GM18498 (cell line): ENCODE measurements around the gene DHX57.
A peak's percentile ranks its signal among the peaks of the same experiment; 100 is the strongest.
"Not testable (repeated sequence)": the region's sequence is repeated elsewhere in the genome, so short reads cannot be mapped to it uniquely, and the experiment has no call there.

ENCODE experiments used
- ATAC-seq: cut with Tn5 transposase; IDR thresholded peaks from one replicate; pipeline ENCODE4 v1.9.1; 2021; ENCODE audit warnings: mild to moderate bottlenecking, moderate library complexity; ENCODE audit not compliant: unreplicated experiment

The DHX57 gene

GRCh38 chr2:38873763-38874162, 2.0 kb downstream of the DHX57 start:
- no peak for ATAC-seq

- ATAC-seq = no peak
These were observed 4.3 kb downstream of the DHX57 start for GRCh38 chr2:38871432-38871831.

GRCh38 chr2:38866773-38867443, 8.8 kb downstream of the DHX57 start:
- ATAC-seq = no peak

DNA sequence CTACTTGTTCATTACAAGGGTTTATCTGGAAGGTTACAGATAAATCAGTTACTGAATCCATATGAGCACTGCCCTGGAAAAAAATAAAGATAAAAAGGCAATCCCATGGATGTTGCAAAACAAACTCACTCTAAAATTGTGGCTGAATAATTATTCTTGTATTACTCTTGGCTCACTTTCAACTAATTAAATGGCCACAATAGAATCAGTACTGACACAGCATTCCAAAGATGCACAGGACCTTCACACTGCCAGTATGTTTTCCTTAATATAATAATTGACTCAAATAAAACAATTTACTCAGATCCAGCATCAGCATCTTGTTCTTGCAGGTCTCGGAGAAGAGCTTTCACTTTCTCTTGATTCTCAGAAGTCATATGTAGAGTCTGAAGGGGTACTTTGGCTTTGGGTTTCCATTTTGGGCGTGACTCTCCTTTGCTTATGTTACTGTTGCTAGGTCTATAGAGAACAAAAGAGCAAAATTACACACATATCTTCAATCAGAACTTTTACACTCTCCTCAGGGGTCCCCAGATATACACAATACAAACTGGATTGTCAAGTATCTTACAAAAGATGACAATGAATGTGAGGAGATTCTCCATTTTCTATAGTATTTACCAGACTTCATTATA, 12.6 kb downstream of the DHX57 start:
- no peak for ATAC-seq

DNA sequence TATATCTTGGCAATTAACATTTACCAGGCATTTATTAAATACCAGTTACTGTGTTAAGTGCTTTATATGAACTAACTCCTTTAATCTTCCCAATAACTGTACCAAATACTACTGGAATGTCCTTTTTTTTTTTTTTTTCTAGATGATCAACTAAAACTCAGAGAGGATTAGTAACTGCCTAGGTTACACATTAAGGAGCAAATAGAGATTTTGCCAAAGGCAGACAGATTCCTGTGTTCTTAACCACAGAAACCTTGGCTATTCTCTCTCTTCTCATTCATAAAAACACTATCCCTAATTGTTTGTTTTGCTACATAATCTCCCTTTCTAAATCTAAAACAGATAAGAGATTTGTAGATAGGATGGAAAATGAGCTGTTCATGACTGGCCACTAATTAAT, 13.3 kb downstream of the DHX57 start:
- no peak for ATAC-seq

GRCh38 chr2:38856165-38856564, 19.6 kb downstream of the DHX57 start:
- no peak for ATAC-seq

DNA sequence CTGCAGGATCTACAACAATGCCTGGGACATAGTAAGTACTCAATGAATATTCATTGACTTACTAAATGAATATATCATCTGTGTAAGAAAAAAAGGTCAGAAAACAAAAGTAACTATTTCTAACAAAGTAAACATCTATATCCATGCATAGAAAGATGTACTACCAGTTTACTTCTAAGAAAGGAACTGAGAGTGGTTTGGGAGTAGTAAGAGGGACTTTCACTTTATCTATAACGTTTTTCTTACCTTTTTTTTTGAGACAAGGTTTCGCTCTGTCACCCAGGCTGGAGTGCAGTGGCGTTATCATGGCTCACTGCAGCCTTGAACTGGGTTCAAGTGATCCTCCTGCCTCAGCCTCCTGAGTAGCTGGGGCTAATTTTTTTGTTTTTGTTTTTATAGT, 25.7 kb downstream of the DHX57 start:
- peak; percentile 91 for ATAC-seq

GRCh38 chr2:38836791-38837190, 38.9 kb downstream of the DHX57 start:
- peak; percentile 12 for ATAC-seq

DNA sequence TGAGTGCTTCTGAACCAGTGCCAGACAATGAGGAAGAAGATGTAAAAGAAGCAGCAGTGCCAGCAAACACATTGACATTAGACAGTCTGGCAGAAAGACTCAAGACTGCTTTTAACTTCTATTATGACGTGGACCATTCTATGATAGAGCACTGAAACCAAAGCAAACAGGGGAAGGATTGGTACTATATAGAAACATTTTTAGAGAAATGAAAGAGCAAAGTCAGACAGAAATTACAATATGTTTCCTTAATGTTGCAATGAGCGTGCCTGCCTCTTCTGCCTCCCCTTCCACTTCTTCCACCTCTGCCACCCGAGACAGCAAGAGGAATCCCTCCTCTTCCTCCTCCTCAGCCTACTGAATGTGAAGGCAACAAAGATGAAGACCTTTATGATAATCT, 39.7 kb downstream of the DHX57 start:
- peak; percentile 94 for ATAC-seq

DNA sequence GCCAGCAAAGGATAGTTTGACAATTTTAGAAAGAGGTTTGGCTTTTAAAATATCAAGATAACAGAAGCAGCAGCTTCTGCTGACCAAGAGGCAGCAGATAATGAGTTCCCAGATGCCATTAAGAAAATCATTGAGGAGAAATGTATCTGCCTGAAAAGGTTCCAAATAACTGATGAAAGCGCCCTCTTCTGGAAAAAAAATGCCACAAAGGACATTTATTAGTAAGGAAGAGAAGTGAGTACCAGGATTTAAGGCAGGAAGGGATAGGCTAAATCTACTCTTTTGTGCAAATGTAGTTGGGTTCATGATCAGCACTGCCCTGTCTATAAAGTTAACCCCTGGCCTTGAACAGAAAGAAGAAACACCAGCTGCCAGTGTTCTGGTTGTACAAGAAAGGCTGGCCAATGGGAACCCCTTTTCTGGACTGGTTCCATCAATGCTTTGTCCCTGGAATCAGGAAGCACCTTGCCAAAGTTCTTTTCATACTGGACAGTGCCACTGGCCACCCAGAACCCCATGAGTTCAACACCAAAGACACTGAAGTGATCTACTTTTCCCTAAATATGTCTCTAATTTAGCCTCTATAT, 40.6 kb downstream of the DHX57 start:
- ATAC-seq = no peak

- no peak for ATAC-seq
These were observed 45.1 kb downstream of the DHX57 start for GRCh38 chr2:38830526-38831159.

DNA sequence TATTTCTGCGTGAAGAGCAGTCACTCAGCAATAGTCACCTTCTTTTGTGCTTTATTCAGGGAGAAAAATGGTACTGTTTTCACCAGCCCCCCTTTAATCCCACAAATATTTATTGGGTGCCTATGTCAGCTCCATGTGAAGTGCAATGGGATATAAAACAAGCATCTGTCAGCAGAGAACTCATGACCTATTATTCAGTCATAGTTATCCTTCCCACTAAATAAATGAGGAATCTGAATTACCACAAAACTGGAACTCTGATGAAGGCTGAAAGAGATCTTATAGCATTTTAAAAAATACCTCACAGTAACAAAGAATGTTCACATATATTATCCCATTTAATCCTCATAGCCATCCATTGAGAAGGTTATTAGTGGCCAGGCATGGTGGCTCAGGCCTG, 45.8 kb downstream of the DHX57 start:
- no peak for ATAC-seq

GRCh38 chr2:38828460-38828859, 47.3 kb downstream of the DHX57 start:
- no peak for ATAC-seq

- not testable (repeated sequence) for ATAC-seq
These were observed 48.1 kb downstream of the DHX57 start for GRCh38 chr2:38827539-38828145.

GRCh38 chr2:38825956-38826355, 49.8 kb downstream of the DHX57 start:
- no peak for ATAC-seq

DNA sequence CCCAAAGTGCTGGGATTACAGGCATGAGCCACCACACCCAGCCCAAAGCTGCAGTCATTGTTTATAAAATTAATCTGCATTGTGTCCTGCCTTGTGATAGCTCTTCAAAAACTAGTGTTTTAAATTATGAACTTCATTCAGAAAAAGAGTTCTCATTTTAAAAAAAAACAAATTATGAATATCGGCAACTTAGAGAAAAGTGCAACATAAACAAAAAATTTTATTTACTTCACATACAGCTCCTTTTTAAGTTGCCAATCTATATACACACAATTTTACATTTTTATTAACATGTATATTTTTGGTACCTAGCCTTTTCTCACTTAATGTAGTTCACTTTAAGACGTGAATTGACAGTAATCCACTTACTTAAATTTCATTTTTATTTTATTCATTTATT, 50.8 kb downstream of the DHX57 start:
- no peak for ATAC-seq

DNA sequence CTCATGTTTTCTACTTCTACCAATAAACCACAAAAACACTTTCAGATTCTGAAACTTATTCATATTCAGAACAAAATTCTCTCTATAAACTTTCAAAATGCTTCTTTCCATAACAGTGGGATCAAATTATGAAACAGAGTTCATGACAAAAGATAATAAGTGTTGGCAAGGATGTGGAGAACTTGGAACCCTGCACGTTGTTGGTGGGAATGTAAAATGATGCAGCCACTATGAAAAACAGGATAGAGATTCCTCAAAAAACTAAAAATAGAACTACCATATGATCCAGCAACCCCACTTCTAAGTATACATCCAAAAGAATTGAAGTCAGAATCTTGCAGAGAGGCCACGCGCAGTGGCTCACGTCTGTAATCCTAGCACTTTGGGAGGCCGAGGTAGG, 52.3 kb downstream of the DHX57 start:
- no peak for ATAC-seq

DNA sequence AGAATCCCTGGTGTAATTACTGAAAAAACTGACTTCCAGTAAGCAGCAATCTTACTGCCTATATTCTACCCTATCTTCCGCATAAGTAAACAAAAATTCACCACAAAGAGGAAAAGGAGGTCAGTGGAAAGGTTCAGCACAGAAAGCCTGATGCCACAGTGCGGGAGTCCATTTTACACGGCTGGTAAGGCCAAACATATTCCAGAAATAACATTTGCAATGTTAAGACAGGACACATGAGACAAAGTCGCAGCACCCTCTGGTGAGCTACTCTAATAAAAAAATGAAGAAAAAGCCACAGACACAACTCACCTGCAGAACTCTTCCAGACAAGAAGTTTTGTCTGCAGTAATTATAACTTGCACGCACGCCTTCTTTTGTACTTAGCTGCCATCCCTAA, 57.2 kb downstream of the DHX57 start:
- ATAC-seq = no peak

DNA sequence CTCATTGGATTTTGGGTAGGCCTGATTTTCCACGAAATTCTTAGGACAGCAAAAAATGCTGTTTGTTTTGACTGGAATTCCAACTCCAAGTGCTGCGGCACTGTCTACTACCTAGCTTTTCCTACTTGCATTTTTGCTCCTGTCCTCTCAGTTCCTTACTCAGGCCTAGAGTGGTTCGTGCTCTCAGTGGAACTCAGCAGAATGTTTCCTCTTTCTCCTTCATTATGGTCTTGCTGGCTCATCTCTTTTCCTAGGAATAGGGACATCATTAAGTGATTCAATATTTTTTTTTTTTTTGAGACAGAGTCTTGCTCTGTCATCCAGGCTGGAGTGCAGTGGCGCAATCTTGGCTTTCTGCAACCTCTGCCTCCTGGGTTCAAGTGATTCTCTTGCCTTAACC, 59.8 kb downstream of the DHX57 start:
- ATAC-seq = no peak

DNA sequence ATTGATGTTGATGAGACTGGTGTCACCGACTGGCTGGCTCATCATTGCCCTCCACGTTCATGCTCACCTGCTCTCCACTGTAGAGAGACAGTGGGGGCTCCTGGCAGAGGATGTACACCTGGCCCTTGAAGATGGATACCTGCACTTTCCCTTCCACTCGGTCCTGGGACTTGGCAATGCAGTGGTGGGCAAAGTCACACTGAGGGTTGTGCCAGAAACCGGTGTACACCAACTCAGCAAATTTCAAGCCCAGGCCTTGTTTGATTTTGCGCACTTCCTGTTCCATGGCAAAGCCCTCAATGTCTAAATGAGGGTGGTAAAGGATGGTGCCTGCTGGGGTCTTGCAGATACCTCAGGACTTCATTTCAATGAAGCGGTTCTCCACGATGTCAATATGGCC, 65.2 kb downstream of the DHX57 start:
- ATAC-seq = no peak

- ATAC-seq = no peak
These were observed 67.1 kb downstream of the DHX57 start for GRCh38 chr2:38808677-38809076.

DNA sequence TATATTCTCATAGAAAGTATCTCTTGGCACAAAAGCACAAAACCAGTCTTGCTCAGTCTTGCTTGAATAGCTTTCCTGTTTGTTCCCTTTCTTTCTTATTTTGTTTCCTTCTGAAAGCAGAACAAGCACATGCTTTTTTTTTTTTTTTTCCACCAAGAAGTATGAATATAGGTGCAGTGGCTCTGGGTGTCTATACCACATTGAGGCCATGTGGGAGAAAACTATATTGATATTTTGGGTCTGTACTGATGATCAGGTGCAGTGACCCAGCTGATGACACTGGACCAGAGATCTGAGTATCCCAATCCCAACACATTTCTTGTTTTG, 69.0 kb downstream of the DHX57 start:
- no peak for ATAC-seq
